ENCODE results near the gene PLTP. TPM values are rescaled to one million over a fixed set of nuclear protein-coding genes. Genes with fewer than 3 reads are reported as not detected.

PLTP gene
- total RNA-seq, 1 experiment from 2014 or later = 15.6 TPM

- Histone ChIP-seq H3K4me1 (peaks cover 60% of the 10 kb centered on the region), H3K27ac (peak overlapping the region; percentile 44), H3K27me3 (no peaks in the 10 kb centered on the region), H3K4me3 (no peak overlapping the region), H3K36me3 (no peaks in the 10 kb centered on the region), H3K9me3 (replicated peaks) (no peaks in the 10 kb centered on the region)
- no peak for DNase-seq
Measured at GRCh38 chr20:45918779-45919537, 7.0 kb upstream of the PLTP start.

DNA sequence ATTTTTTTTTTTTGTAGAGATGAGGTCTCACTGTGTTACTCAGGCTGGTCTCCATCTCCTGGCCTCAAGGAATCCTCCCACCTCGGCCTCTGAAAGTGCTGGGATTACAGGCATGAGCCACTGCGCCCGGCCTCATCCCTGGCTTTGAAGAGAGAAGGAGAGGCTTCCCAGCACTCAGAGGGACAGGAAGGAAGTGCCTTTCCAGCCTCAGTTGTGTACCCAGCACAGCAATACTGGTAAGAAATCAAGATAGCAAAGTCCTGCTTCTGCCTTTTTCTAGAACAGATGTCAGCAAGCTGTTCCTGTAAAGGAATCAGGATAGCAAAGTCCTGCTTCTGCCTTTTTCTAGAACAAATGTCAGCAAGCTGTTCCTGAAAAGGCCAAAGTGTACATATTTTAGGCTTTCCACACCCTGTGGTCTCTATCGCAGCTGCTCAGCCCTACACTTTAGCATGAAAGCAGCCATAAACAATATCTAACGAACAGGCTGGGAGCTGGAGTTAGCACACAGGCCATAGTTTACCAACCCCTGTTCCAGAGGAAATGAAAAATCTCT is 6.3 kb upstream of the PLTP start:
- peaks cover 53% of the 10 kb centered on the region for H3K4me1 ChIP-seq
- no peaks in the 10 kb centered on the region for H3K27me3 ChIP-seq
- peak; percentile 50 to 64 for DNase-seq
- no peaks in the 10 kb centered on the region for H3K9me3 ChIP-seq (replicated peaks)
- H3K27ac ChIP-seq = peak overlapping the region; percentile 44
- no peak overlapping the region for H3K4me3 ChIP-seq
- no peaks in the 10 kb centered on the region for H3K36me3 ChIP-seq

DNA sequence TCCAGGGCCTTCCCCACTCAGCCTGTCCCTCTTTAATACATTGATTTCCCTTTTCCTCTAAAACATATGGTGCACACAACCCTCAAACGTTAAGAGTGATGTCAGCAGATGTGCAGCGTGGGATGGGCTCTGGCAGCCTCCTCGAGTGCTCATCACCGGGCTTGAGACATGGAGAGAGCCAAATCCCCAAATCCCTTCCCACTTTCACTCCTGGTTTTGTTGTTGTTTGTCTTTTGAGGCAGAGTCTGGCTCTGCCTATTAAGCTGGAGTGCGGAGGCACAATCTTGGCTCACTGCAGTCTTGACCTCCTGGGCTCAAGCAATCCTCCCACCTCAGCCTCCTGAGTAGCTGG is 5.8 kb upstream of the PLTP start:
- no peaks in the 10 kb centered on the region for H3K36me3 ChIP-seq
- peaks cover 50% of the 10 kb centered on the region for H3K4me1 ChIP-seq
- H3K4me3 ChIP-seq = no peak overlapping the region
- peak; percentile 86 to 94 for DNase-seq
- no peaks in the 10 kb centered on the region for H3K27me3 ChIP-seq
- peak overlapping the region; percentile 44 for H3K27ac ChIP-seq
- no peaks in the 10 kb centered on the region for H3K9me3 ChIP-seq (replicated peaks)

DNA sequence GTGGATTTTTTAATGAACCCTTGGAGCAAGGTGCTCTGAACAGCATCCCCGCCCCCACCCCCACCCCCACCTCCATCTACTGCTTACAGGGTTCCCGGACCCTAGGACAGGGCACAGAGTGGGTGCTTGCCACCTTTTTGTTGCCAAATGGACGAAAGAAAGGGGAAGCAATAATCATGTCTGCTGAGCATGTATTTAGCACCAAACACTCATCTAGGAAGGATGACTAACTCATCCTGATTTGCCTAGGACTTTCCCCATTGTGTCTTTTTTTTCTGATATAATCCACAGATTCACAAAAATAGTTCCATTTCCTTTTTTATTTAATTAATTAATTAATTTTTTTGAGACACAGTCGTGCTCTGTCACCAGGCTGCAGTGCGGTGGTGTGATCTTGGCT is 1.2 kb upstream of the PLTP start:
- H3K9me3 ChIP-seq (replicated peaks) = no peaks in the 10 kb centered on the region
- no peak overlapping the region for H3K27ac ChIP-seq
- no peaks in the 10 kb centered on the region for H3K36me3 ChIP-seq
- H3K4me1 ChIP-seq = peaks cover 17% of the 10 kb centered on the region
- DNase-seq = no peak
- H3K4me3 ChIP-seq = no peak overlapping the region
- H3K27me3 ChIP-seq = no peaks in the 10 kb centered on the region

DNA sequence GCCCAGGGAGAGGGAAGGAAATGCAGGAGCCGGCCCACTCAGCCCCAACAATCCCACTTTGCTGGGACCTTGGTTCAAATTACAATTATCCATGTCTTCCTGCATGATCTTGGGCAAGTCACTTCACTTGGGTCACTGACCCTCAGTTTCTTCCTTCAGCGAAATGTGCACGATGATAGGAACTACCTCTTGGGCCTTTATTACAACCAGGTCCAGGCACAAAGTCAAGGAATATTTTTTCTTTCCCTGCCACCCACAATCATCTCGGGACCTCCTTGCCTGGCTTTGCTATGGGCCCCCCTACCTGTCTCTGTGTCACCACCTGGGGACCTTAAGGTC is 358 bp upstream of the PLTP start:
- H3K36me3 ChIP-seq = no peaks in the 10 kb centered on the region
- no peak for DNase-seq
- no peaks in the 10 kb centered on the region for H3K27me3 ChIP-seq
- peak overlapping the region; percentile 58 for H3K4me3 ChIP-seq
- H3K27ac ChIP-seq = peak overlapping the region; percentile 19; the same call in 1 of the 2 replicates
- H3K4me1 ChIP-seq = peaks cover 9% of the 10 kb centered on the region
- H3K9me3 ChIP-seq (replicated peaks) = no peaks in the 10 kb centered on the region

DNA sequence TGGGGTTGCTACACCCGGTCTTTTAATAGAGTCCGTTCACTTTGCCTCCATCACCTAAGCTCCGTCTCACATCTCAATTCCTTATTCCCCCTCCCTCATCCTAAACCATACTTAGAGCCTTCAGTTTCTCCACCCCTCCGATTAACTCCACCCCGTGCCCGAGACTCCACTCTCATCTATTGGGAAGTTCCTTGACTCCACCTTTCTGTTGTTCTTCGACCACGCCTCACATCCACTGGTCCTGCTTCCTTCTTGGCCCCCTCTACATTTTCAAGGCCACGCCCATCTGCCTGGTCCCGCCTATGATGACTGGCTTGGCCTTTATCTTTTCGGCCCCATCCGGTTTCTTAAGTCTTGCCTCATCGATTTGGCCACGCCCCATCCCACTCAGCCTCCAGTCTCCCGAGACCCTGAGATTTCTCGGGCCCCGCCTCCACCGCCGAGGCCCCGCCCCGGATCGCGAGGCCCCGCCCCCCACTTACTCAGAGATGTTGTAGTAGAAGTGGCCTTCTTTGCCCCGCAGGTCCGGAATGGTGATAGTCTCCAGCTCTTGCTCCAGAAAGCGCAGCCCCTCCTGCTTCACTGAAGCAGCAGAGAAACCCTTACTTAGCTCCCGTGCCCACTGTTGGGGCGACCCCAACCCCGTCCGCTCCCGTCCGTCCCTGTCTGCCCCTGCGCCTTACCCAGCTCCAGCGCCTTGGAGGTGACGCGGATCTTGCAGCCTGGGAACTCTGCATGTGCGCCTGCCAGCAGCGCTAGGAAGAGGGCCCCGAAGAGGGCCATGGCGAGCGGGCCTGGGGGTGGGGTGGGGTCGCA is 1.1 kb downstream of the PLTP start:
- H3K4me1 ChIP-seq = peaks cover 8% of the 10 kb centered on the region
- peak; percentile 92 to 95 for DNase-seq
- H3K9me3 ChIP-seq (replicated peaks) = no peaks in the 10 kb centered on the region
- no peak overlapping the region for H3K27ac ChIP-seq
- H3K27me3 ChIP-seq = no peaks in the 10 kb centered on the region
- no peaks in the 10 kb centered on the region for H3K36me3 ChIP-seq
- peak overlapping the region; percentile 58 for H3K4me3 ChIP-seq

- DNase-seq = no peak
- Histone ChIP-seq H3K4me1 (peaks cover 9% of the 10 kb centered on the region), H3K27me3 (no peaks in the 10 kb centered on the region), H3K4me3 (no peak overlapping the region), H3K27ac (no peak overlapping the region), H3K9me3 (replicated peaks) (no peaks in the 10 kb centered on the region), H3K36me3 (no peaks in the 10 kb centered on the region)
Measured at GRCh38 chr20:45909817-45910669, 1.9 kb downstream of the PLTP start.

GRCh38 chr20:45909336-45909808 is 2.6 kb downstream of the PLTP start:
- Histone ChIP-seq H3K4me3 (no peak overlapping the region), H3K36me3 (no peaks in the 10 kb centered on the region), H3K27ac (no peak overlapping the region), H3K9me3 (replicated peaks) (no peaks in the 10 kb centered on the region), H3K27me3 (no peaks in the 10 kb centered on the region), H3K4me1 (peaks cover 12% of the 10 kb centered on the region)
- no peak for DNase-seq

DNA sequence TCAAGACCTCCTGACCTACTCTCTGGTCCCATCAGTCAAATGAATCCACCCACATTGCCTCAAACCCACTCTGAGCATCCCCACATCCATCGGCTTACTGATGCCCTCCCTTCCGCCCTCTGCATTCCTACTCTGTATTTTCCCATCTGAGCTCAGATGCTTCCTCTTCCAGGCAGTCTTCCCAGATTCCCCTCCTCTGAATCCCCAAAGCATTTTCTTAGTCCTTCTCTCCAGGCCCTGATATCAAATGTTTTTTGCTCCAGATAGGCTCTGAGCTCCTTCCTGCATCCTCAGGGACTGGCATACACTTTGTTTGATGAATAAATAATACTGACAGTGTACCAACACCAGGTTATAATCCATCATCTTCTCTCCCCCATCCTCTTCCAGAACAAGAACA is 3.9 kb downstream of the PLTP start:
- DNase-seq = no peak
- no peak overlapping the region for H3K4me3 ChIP-seq
- H3K4me1 ChIP-seq = peaks cover 12% of the 10 kb centered on the region
- H3K9me3 ChIP-seq (replicated peaks) = no peaks in the 10 kb centered on the region
- H3K36me3 ChIP-seq = no peaks in the 10 kb centered on the region
- no peak overlapping the region for H3K27ac ChIP-seq
- no peaks in the 10 kb centered on the region for H3K27me3 ChIP-seq

DNA sequence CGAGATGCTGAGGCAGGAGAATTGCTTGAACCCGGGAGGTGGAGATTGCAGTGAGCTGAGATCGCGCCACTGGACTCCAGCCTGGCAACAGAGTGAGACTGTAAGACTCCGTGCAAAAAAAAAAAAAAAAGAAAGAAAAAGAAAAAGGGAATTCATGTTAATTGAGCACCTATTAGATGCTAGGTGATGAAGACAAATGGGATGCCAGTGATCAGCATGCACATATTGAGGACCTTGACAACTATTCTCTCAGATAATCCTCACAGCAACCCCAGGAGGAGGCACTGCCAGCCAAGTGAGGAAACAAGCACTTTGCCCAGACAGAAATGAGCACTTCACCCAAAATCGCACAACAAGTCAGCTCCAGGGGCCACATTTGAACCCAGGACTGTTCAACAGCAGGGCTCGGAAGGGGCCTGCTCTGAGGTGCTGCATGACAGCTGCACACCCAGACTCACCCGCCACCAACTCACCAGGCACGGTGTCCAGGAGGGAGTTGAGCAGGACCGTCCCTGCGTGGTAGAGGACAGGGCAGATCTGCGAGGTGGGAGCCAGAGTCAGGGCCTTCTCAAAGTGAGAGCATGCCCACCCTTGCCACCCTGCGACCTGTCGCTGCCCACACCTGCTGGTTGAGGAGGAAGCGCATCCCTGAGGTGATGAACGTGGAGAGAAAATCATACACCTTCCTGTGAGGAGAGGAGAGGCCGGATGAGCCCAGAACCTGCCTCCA is 4.6 kb downstream of the PLTP start:
- Histone ChIP-seq H3K27me3 (no peaks in the 10 kb centered on the region), H3K36me3 (no peaks in the 10 kb centered on the region), H3K4me1 (peaks cover 13% of the 10 kb centered on the region), H3K9me3 (replicated peaks) (no peaks in the 10 kb centered on the region), H3K4me3 (no peak overlapping the region), H3K27ac (no peak overlapping the region)
- no peak for DNase-seq

GRCh38 chr20:45905505-45906079 is 6.4 kb downstream of the PLTP start:
- no peak for DNase-seq
- H3K27ac ChIP-seq = no peak overlapping the region

GRCh38 chr20:45904583-45905504 is 7.1 kb downstream of the PLTP start:
- no peaks in the 10 kb centered on the region for H3K27me3 ChIP-seq
- no peaks in the 10 kb centered on the region for H3K9me3 ChIP-seq (replicated peaks)
- H3K4me3 ChIP-seq = no peak overlapping the region
- peak; percentile 47 to 51 for DNase-seq
- H3K4me1 ChIP-seq = peaks cover 10% of the 10 kb centered on the region; the same call in 1 of the 2 replicates
- no peak overlapping the region for H3K27ac ChIP-seq
- peaks cover 13% of the 10 kb centered on the region; the same call in 1 of the 2 replicates for H3K36me3 ChIP-seq

More at GRCh38 chr20:45905505-45906079, 6.4 kb downstream of the PLTP start:
- Histone ChIP-seq H3K4me3 (no peak overlapping the region), H3K4me1 (peaks cover 10% of the 10 kb centered on the region; the same call in 1 of the 2 replicates), H3K9me3 (replicated peaks) (no peaks in the 10 kb centered on the region), H3K36me3 (peaks cover 8% of the 10 kb centered on the region; the same call in 1 of the 2 replicates), H3K27me3 (no peaks in the 10 kb centered on the region)
